Tibial nerve (tissue), 4 donors: Measurements from ENCODE around the gene S100A14.

ENCODE experiments used
- CTCF ChIP-seq, 5 experiments: fragments of 200-600 bp in 3 of 5; fragments of 450-650 bp in 2 of 5; sonication (generic) in 3 of 5; IDR thresholded peaks; one replicate each; pipeline ENCODE4 v1.5.1; 2016 to 2019; ENCODE audit warnings: antibody characterized with exemption in 5 of 5, mild to moderate bottlenecking in 3 of 5, moderate library complexity in 2 of 5
- EP300 ChIP-seq, 2 donors: sonication (generic); formaldehyde crosslinking; IDR thresholded peaks; one replicate each; pipeline ENCODE4 v1.6.1; 2017; ENCODE audit warnings: antibody characterized with exemption in 2 of 2, mild to moderate bottlenecking in 1 of 2

- TF ChIP-seq CTCF (IDR thresholded peaks at IDR 0.05) (no peak), EP300 (IDR thresholded peaks at IDR 0.05) (no peak)
These were observed 3.0 kb upstream of the S100A14 start for GRCh38 chr1:153619171-153619570.
